HG02852 (cell line): ENCODE measurements around the gene NPTXR.

Experiments
- ATAC-seq: cut with Tn5 transposase; IDR thresholded peaks from one replicate; pipeline ENCODE4 v1.9.1; 2021; ENCODE audit warnings: mild to moderate bottlenecking, moderate library complexity; ENCODE audit not compliant: unreplicated experiment

The NPTXR gene

GRCh38 chr22:38799265-38800002 is 44.4 kb downstream of the NPTXR start:
- ATAC-seq = no peak

GRCh38 chr22:38798496-38798895 is 45.3 kb downstream of the NPTXR start:
- ATAC-seq = no peak

GRCh38 chr22:38796262-38796957 is 47.4 kb downstream of the NPTXR start:
- no peak for ATAC-seq

- ATAC-seq = no peak
Observed at GRCh38 chr22:38795569-38795968, 48.3 kb downstream of the NPTXR start.

GRCh38 chr22:38793721-38794466 is 49.9 kb downstream of the NPTXR start, which contains the start of gene DNAL4:
TSS of gene DNAL4 (minus strand) at chr22:38794143. CDS start at chr22:38782731, 11,412 bp downstream.
- peak; percentile 96 for ATAC-seq

- ATAC-seq = no peak
Observed at GRCh38 chr22:38793317-38793716, 50.5 kb downstream of the NPTXR start.

GRCh38 chr22:38792833-38793232 is 51.0 kb downstream of the NPTXR start:
- no peak for ATAC-seq

GRCh38 chr22:38789606-38790005 is 54.2 kb downstream of the NPTXR start:
- ATAC-seq = no peak

GRCh38 chr22:38788846-38789245 is 55.0 kb downstream of the NPTXR start:
- no peak for ATAC-seq

- no peak for ATAC-seq
Observed at GRCh38 chr22:38788021-38788816, 55.6 kb downstream of the NPTXR start.

- no peak for ATAC-seq
Observed at GRCh38 chr22:38786631-38787030, 57.2 kb downstream of the NPTXR start.

GRCh38 chr22:38784856-38785255 is 59.0 kb downstream of the NPTXR start:
- ATAC-seq = no peak

GRCh38 chr22:38784035-38784434 is 59.8 kb downstream of the NPTXR start:
- ATAC-seq = no peak

- ATAC-seq = no peak
Observed at GRCh38 chr22:38783095-38783615, 60.7 kb downstream of the NPTXR start.

GRCh38 chr22:38782402-38783094 is 61.3 kb downstream of the NPTXR start:
- no peak for ATAC-seq

- no peak for ATAC-seq
Observed at GRCh38 chr22:38781033-38781432, 62.8 kb downstream of the NPTXR start.

- ATAC-seq = no peak
Observed at GRCh38 chr22:38777087-38777671, 66.6 kb downstream of the NPTXR start.

GRCh38 chr22:38776086-38776485 is 67.7 kb downstream of the NPTXR start:
- no peak for ATAC-seq

- no peak for ATAC-seq
Observed at GRCh38 chr22:38775656-38776055, 68.2 kb downstream of the NPTXR start.
